Activated T-cell treated with anti-CD3 and anti-CD28 coated beads for 1 hour (primary cell): ENCODE results near the gene MBD5.

Experiments used
- DNase-seq: peaks from one replicate; pipeline ENCODE4 v3.0.0-alpha.2; 2020; ENCODE audit warnings: low read depth

MBD5 gene

GRCh38 chr2:148303161-148303560, 282.3 kb downstream of the MBD5 start:
- no peak for DNase-seq

DNA sequence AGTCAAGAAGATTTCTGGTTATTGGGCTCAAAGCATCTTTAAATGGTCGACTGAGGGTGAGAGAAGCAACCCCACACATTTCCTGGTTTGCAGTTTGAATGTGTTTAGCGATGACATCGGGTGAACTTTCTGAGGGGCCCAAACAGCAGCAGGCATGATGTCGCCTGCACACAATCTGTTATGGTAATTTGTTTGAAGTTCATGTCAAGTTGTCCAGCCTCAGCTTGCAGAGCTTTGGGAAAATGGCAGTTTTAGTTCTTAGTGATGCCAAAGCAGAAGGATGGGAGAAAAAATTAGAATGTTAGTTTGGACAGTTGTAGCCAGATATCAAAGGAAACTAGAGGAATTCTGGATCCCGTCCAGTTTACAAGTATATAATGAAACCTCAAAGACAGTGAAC, 284.6 kb downstream of the MBD5 start:
- no peak for DNase-seq

GRCh38 chr2:148306027-148306426, 285.1 kb downstream of the MBD5 start:
- no peak for DNase-seq

DNA sequence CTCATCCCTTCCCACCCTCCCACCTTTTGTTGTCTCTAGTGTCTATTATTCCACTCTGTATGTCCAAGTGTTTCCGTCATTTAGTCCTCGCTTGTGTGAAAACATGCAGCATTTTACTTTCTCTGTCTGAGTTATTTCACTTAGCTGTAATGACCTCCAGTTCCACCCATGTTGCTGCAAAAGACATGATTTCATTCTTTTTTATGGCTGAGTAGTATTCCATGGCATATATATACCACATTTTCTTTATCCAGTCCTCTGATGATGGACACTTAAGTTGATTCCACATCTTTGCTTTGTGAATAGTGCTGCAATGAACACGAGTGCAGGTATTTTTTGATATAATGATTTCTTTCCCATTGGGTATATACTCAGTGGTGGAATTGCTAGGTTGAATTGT, 296.7 kb downstream of the MBD5 start:
- DNase-seq = no peak

- no peak for DNase-seq
These were observed 317.6 kb downstream of the MBD5 start for GRCh38 chr2:148338541-148338940.

- no peak for DNase-seq
These were observed 321.2 kb downstream of the MBD5 start for GRCh38 chr2:148342086-148342485.

DNA sequence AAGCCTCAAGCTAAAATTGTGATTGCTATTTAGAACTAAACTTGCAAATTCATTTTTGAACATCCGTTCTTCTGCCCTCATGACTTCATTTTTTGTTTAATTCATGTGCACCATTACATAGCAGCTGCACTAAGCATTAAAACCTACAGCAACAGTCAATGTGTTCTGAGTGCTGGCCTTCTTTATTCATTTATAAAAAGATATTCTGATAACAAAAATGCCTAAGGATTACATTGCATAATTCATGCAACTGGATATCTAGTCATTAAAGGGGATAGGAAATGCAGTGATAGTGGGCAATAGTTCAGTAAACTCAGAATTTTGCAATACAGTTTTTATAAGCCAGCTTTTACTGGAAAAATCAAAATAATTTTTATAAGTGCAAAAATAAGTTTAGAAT, 329.3 kb downstream of the MBD5 start:
- DNase-seq = no peak

- DNase-seq = no peak
These were observed 330.7 kb downstream of the MBD5 start for GRCh38 chr2:148351437-148352143.

- DNase-seq = no peak
These were observed 337.5 kb downstream of the MBD5 start for GRCh38 chr2:148358375-148358774.

DNA sequence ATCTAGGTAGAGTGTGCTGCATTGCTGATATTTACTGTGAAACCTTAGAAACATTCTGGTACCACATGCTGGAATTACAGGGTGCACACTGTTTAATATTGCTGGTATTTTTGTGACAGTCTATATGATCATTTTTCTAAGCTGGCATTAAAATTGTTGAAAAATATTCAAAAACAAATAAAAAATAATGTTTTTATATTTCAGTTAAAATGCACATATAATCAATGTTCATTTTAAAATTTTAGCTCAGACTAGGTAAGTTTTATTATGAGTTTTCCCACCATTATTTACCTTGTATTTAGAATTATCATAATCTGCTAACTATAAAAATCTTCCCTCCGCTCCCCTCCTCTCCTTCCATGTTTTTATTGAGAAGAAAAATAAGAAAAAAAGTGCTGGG, 339.8 kb downstream of the MBD5 start:
- DNase-seq = no peak

- no peak for DNase-seq
These were observed 341.4 kb downstream of the MBD5 start for GRCh38 chr2:148362144-148362796.

- no peak for DNase-seq
These were observed 354.3 kb downstream of the MBD5 start for GRCh38 chr2:148375214-148375613.

DNA sequence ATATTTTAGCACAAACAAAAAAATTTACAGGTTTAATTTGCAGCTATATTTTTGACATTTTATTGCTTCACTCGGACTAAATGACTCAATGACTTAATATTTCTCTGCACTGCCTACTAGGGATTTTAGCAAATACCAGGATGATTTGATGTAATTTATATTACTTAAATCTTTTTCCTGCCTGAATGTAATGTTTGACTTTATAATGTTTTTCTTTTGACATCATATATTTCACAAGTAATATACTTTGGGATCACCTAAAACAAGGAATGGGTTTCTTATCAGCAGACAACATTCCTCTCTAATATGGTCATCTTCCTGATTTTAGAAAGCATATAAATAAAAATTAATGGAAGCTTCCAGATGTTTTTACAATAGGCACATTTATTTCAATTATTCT, 370.4 kb downstream of the MBD5 start:
- no peak for DNase-seq

DNA sequence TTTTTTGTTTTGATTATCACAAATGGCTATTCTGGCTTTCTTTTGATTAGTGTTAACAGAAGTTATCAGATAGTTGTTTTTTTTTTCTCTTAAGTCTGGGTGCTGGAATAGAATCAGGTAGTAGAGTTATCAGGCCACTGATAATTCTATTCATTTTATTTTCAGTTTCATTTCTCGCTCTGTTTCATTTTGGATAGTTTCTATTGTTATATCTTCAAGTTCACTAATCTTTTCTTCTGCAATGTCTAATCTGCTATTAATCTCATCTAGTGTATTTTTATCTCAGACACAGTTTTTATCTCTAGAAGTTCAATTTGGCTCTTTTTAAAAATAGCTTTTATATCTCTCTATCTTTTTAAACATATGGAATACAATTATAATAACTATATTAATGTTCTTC, 381.9 kb downstream of the MBD5 start:
- DNase-seq = no peak

DNA sequence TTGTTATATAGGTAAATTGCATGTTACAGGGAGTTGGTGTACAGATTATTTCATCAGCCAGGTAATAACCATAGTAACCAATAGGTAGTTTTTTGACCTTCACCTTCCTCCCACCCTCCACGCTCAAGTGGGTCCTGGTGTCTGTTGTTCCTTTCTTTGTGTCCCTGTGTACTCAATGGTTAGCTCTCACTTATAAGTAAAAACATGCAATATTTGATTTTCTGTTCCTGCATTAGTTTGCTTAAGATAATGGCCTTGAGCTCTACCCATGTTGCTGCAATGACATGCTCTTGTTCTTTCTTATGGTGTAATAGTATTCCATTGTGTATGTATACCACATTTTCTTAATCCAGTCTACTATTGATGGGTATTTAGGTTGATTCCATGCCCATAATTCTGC, 390.0 kb downstream of the MBD5 start:
- no peak for DNase-seq

DNA sequence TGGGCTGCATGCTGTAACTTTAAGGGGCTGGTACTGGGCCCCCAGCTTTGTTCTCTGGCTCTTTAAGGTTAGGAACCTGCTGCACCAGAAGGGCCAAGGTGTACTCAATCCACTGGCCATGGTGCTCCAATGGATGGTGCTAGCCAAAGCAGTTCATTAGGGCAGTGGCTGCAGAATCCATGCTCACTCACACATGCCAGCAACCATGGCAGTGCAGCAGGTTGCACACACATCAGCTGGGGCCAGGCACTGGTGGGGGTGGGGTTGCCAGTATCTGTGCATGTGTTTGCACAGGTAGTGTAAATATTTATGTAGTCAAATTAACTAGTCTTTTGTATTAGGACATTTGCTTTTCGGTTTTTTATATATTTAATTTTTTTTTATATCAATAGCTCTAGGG, 395.4 kb downstream of the MBD5 start:
- no peak for DNase-seq

DNA sequence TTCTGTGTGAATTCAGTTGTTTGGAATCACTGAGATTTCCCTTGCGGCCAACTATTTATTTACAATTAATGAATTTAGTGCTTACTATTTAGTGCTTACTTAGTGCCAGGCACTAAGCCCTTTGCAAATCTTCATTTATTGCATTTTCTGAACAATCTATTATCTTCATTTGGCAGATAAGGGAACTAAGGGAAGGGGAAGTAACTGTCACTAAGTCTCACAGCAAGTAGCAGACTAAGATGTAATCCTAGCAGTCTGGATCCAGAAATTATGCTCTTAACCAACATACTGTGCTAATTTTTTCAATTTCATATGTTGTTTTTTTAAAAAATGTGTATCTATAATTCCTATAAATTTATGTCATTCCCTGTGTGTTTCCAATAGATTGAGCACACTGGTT, 409.2 kb downstream of the MBD5 start:
- no peak for DNase-seq

GRCh38 chr2:148447877-148448276, 427.0 kb downstream of the MBD5 start:
- DNase-seq = no peak

GRCh38 chr2:148450531-148450930, 429.6 kb downstream of the MBD5 start:
- DNase-seq = no peak

- no peak for DNase-seq
These were observed 430.2 kb downstream of the MBD5 start for GRCh38 chr2:148451046-148451445.

DNA sequence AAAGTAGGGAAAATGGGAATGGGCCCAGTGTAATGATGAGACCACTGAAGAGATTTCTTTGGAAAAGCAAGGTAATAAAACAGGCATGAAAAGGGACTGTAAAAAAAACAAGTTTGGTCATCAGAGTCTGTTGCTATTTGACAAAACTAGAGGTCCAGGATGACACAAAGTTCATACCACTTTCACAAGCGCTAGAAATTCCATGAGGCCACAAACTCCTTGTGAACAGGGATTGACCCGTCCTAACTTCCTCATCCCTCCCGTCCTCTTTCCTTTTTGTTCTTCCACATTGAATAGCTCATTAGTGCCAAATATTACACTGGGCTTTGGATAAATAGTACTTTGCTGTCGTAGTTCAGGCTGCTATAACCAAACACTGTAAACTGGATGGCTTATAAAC, 434.9 kb downstream of the MBD5 start:
- DNase-seq = no peak

DNA sequence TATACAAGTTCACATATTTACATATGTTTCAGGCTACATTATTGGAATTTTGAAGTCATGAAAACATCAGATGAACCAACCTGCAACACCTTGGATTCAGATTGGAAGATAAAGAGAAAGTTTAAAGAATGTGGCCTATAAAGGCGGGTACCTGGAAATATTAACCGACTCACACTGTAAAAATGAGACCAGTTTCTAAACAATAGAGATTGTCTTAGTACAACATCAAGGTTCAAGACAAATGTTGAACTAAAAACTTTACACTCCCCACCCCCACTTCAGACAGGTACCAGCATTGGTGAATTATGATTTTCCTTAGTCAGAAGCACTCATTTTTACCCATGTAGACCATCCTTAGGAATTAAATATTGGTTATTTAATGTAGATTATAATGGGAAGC, 437.3 kb downstream of the MBD5 start:
- DNase-seq = no peak

DNA sequence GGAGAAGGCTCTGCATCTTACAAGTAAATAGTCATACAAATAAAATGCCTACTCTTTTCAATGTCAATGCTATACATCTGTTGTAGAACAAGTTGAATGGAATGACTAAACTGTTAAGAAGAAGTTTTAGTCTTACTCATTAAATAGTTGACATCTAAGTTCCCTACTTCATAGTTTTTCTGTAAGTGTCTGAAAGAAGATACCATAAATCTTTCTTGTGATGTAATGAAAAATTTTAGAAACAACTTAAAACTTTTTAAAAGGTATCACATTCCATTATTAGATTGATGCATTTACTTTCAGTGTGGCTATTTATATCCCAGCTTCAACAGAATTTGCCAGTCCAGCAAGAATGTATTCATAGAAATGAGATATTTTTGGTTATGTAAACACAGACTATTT, 438.5 kb downstream of the MBD5 start:
- no peak for DNase-seq

DNA sequence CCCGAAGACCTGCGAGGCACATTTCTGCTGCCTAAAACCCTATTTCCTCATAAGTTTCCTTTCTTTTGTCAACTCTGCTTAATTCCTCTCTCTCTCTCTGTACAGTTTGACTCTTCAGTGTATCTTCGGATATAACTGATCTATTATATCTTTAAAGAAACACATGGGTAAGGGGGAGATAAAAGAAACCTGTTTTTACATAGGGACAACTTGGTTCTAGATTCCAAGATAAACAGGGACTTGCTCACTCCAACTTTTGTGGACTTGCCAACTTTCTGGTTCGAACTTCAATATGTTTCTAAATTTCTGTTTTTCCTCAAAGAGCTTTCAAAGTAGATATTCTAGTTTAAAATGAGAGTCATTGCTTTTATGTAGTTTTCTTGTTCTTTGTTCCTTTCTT, 441.0 kb downstream of the MBD5 start:
- DNase-seq = no peak
